ENCODE measurements around the gene HMOX2.

Gene HMOX2

DNA sequence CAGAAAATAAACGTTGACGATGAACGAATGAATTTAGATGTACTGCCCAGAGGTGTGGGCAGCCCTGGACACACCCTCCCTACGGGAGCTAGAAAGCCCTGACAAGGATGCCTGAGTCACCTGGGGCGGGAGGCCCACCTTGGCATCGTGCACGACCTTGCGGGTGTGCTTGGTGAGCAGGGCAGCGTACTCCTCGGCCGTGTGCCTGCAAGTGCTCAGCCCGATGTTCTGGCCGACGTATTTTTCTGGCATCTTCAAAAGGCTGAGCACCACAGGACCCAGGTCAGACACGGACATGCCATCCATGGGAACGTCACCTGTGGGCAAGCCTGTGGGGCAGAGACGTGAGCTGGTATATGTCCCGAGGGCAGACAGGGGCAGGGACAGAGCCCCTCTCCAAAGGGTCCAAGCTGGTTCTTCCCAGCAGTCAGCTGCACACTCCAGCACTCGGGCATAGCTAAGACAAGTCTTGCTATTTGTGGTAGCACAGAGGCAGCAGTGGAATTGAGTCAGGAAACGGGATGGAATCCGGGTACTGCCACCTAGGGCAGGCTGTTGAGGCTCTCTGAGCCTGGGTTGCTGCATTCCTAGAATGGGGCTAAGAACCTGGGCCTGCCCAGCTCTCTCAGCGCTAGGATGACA, 12.6 kb upstream of the HMOX2 start:
- in situ Hi-C loops (cut with HindIII; ENCODE audit: low sequenced_read_pairs), result no loop called here

DNA sequence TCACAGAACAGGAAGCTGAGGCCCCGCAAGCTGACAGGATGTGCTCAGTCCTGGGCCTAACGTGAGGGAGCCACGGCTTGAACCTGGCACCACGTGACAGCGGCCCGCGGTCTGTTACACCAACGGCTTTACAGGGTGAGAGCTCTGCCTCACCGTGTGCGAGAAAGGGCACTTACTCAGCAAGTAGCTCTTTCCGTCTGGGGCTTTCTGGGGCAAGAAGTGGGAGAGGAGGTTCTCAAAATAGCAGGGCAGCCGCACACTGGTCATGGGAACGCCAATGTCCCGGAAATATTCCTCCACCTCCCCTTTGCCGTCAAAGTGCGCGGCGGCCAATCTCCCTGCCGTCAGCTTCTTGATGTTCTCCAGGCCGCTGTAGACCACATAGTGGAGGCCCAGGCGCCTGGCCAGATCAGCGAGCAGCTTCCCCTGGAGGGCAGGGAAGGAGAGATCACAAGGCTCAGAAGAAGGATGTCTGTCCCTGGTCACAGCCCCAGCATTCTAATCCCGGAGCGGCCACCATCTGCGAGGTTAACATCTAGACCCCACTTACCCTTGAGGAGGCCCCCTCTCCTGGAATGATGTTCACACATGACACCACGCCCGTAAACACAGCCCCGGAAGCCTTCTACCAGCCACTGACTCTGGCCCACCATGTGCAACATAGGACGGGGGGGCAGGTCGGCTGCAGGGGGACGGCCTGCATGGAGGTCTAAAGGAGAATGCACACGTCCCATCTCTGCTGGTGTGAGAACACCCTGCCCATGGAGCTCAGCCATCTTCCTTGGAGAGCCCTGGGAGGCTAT, 10.0 kb upstream of the HMOX2 start:
- in situ Hi-C loops (cut with HindIII; ENCODE audit: low sequenced_read_pairs), result no loop called here

DNA sequence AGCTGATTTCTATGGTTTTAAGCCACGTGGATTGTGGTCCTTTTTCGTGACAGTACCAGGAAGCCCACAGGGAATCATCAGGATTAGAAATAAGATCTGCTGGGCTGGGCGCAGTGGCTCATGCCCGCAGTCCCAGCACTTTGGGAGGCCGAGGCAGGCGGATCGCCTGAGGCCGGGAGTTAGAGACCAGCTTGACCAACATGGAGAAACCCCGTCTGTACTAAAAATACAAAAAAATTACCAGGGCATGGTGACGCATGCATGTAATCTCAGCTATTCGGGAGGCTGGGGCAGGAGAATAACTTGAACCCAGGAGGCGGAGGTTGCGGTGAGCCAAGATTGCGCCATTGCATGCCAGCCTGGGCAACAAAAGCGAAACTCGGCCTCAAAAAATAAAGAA, 8.3 kb upstream of the HMOX2 start:
- in situ Hi-C loops (cut with HindIII; ENCODE audit: low sequenced_read_pairs), result no loop called here

DNA sequence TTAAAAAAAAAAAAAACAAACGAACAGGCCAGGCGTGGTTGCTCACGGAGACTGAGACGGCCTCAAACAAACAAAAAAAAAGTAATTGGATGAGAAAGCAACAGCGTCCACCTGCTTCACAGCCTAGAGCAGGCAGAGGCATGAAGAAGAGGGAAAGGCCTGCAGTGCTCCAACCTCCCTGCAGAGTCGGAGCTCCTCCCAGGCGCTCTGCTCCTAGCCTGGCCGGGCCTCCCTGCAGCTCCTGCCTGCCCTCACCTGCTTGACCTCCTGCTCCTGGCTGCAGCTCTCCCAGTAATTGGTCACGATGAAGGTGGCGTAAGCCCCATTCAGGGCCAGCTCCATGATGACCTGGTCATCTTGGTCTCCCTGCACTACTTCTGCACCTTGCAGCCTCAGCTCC, 7.2 kb upstream of the HMOX2 start:
- in situ Hi-C loops (cut with HindIII; ENCODE audit: low sequenced_read_pairs), result no loop called here

DNA sequence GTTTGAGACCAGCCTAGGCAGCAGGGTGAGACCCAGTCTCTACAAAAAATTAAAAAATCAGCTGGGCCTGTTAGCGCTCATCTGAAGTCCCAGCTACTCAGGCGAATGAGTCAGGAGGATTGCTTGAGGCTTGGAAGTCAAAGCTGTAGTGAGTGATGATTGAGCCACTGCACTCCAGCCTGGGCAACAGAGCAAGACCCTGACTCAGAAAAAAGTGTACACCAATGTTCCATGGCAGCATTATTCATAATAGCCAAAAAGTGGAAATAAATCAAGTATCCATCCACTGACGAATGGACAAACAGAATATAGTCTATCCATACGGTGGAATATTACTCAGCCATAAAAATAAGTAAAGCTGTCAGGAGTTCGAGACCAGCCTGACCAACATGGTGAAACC, 4.3 kb upstream of the HMOX2 start:
- in situ Hi-C loops (cut with HindIII; ENCODE audit: low sequenced_read_pairs), result no loop called here

DNA sequence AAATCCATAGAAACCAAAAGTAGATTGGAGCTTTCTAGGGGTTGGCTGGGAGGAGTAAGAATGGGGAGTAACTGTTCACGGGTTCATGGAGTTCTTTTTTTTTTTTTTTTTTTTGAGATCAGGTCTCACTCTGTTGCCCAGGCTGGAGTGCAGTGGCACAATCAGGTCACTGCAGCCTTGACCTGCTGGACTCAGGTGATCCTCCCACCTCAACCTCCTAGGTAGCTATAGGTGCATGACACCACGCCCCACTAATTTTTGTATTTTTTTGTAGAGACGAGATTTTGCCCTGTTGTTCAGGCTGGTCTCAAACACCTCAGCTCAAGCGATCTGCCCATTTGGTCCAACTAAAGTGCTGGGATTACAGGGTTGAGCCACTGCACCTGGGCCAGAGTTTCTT, 3.3 kb upstream of the HMOX2 start:
- in situ Hi-C loops (cut with HindIII; ENCODE audit: low sequenced_read_pairs), result no loop called here

DNA sequence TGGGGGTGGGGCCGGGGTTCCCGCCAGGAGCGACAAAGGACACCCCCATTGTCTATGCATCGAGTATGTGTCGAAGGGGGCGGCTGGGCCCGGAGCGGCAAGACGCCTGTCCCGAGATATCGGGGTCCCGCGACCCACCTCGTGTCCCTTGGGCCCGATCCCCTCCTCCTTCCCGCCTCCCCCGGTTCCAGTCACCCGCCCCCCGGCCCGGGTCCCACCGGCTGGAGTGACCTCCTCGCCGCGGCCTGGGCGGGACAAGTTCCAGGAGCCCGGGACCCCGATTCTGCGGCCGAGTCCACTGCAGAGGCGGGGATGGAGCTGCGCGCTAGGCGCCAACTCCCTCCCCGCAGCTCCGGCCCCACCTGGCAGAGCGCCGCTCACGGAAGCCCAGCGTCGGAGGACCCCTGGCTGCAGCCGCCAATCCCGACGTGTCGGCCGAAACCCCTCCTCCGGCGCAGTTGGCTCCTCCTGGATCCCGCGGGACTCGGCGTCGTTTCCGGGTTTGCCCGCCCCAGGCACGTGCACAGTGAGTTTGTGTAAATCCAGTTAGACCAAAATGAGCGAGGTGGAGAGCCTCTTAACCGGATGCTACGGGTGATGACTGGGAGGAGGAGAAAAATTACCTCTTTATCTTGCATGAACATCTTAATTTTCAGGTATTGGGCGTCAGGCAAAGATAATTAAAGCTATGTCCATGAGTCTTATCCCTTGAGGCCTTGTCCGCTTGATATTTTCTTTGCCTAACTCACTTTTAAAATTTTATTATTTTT, 1.8 kb upstream of the HMOX2 start, which contains the start of gene NMRAL1:
NMRAL1 (minus strand) TSS at position 434 of the 770 bp plus-strand sequence. CDS start 493 bp downstream, outside the sequence.
- in situ Hi-C loops (cut with HindIII; ENCODE audit: low sequenced_read_pairs), result no loop called here

DNA sequence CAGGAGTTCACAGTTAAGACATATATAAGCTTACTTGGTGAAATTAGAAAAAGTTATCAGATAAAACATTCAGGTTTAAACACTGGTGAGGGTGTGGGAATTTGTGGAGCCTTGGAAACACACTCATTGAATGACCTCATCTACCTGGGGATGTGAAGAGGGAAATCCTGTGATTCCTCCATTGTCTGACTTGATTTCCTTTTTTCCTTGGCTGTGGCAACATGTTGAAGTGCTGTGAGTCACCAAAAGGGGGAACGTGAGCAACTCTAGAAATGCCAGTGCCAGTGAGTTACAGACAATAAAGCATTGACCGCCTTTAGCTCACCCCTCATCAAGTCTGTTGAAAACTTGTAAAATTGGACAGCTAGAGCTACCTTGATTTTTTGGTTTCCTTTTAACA, 1.8 kb downstream of the HMOX2 start:
- in situ Hi-C loops (cut with HindIII; ENCODE audit: low sequenced_read_pairs), result no loop called here

DNA sequence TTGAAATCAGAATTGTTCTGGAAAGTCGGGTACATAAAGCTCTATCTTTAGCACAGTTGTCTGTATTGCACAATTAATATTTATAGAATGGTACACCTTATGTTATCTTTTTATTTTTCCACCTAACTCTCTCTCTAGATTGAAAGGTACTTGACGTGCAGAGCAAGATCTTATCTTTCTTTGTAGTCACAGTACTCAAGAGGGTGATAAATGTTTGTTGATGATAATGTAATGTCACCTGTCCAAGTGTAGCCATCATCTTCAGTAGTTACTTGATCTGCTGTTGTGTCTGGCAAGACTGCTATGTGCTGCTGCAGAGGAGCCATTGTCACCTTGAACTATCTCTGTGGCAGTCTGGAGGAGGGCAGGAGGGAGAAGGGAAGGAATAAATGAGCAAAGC, 5.3 kb downstream of the HMOX2 start:
- in situ Hi-C loops (cut with HindIII; ENCODE audit: low sequenced_read_pairs), result no loop called here

DNA sequence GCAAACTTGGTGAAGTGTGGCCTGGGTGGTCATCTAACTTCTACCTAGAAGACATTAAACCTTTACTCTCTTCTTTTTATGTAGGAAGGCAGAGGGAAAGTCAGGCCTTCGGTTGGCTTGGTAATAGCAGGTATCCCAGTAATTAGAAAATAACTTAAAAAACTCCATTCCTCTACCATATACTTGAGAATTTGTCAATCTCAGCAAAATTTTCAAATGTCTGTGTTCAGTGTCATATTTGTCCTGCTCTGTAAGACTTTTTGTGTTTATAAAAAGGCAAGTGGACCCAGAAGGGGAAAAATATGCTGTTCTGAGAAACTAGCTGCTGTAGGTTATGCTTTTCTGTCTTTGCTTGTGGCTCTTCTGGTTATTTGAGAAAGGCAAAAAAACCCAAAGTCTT, 5.8 kb downstream of the HMOX2 start:
- in situ Hi-C loops (cut with HindIII; ENCODE audit: low sequenced_read_pairs), result no loop called here

DNA sequence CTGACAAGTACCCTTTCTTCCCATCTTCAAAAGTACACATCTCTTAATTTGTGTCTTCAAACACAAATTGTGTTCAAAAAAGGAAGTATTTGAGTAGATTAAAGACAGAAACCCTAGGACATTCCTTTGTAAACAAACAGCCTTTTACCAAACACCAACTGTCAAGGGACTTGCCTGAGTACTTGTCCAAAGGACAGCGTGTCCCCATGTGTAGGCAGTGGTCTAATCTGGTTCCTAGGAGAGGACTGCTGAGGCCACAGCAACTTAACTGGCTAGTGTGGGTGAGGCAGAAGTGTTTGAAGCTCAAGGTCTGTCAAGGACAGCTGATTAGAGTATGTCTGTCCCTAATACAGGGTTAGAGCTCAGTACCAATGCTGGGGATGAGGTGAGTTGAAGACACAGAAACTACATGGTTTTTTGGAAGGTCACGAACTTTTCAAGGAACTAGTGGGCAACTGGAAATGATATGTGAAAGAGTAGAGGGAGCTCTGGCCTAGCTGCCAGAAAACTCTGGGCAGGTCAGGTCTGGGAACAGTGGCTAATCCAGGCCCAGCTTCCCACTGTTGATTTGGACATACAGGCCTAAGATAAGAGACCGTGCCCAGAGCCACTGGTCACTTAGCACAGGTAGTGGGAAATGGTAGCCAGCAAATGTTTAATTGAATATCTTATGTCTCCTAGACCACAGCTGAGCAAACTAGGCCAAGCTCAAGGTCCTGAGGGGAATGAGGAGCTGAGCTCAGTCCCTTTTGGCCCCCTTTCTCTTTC, 10.1 kb downstream of the HMOX2 start:
- in situ Hi-C loops (cut with HindIII; ENCODE audit: low sequenced_read_pairs), result no loop called here

DNA sequence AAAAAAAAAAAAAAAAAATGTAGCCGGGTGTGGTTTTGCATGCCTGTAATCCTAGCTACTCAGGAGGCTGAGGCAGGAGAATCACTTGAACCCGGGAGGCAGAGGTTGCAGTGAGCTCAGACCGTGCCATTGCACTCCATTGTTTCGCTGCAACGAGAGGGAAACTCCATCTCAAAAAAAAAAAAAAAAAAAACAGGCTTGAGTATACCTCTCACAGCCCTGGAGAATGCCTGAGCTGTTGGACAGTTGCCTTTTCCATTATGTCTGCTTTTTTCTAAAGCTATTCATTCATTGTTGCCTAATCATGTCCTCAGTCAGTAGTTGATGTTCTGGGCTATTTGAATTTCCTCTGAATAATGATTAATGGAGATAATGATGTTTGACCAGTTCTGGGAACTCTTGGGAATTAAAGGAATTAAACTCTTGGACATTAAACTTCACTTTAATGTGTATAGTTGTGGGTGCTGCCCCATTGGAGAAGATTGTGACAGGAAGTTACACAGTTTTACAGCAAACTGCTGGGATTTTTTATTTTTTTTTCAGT, 11.8 kb downstream of the HMOX2 start:
- in situ Hi-C loops (cut with HindIII; ENCODE audit: low sequenced_read_pairs), result no loop called here

DNA sequence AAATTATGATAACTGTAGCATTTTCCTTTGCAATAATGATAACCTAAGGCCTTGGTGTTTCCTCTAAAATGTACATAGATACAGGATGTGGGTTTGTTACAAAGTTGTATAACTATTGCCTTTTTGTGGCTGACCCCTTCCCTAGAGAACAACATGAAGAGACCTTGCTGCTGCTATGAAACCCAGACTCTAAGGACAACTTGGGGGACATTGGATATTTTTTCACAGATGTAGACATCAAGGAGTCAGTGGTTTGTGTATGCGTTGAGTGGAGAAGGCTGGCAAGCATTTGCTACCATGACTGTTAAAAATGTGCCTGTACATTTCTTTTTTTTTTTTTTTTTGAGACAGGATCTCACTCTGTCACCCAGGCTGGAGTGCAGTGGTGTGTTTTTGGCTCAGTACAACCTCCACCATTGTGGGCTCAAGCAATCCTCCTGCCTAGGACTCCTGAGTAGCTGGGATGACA, 12.3 kb downstream of the HMOX2 start:
- in situ Hi-C loops (cut with HindIII; ENCODE audit: low sequenced_read_pairs), result no loop called here

DNA sequence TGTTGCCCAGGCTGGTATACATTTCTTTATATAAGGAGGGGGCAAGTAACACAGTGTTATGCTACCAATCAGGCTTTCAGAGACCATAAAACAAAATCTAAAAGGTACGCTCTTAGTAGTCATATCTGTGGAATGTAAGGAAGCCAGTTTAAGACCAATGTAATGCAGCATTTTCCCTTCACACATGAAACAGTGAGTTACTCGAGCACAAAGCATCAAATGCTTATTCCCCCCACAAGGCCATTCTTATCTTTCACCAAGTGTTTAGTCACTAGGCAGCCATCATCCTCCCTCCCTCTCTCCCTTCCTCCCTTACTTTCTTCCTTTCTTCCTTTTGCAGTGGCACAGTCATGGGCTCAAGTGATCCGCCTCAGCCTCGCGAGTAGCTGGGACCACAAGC, 12.8 kb downstream of the HMOX2 start:
- in situ Hi-C loops (cut with HindIII; ENCODE audit: low sequenced_read_pairs), result no loop called here

DNA sequence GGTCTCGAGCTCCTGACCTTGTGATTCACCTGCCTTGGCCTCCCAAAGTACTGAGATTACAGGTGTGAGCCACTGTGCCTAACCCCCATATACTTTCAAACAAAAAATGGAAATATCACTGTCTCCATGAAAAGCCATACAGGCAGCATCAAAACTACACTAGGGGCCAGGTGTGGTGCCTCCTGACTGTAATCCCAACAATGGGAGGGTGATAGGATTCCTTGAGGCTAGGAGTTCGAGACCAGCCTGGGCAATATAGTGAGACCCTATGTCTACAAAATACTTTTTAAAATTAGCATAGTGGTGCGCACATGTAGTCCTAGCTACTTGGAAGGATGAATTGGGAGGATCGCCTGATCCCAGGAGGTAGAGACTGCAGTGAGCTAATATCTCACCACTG, 15.7 kb downstream of the HMOX2 start:
- in situ Hi-C loops (cut with HindIII; ENCODE audit: low sequenced_read_pairs), result no loop called here

DNA sequence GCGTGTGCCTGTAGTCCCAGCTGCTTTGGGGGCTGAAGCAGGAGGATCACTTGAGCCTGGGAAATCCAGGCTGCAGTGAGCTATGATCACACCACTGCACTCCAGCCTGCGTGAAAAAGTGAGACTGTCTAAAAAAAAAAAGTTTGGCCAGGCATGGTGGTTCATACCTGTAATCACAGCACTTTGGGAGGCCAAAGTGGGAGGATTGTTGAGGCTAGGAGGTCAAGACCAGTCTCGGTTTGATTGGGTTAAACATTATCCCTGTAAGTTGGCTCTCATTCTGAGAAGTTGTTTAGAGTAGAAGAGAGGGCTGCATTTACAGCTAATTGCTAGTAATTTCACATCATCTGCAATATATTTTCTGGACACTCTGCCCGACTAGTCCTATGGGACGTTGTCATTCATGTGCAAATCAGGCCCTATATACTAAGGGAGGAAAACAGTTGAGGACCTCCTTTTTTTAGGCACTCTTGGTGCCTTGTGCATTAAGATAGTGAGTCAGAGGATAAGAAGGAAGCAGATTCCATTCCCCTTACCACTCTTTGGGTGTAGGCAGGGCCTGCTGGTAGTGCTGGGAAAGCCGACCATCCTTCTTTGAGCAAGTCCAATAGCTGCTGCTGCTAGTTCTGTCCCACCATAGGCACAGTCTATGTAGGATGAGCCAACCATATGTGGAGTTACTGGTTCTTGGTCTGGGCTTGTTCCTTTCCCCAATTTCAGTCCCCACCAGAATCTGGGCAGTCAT, 18.7 kb downstream of the HMOX2 start:
- in situ Hi-C loops (cut with HindIII; ENCODE audit: low sequenced_read_pairs), result no loop called here

DNA sequence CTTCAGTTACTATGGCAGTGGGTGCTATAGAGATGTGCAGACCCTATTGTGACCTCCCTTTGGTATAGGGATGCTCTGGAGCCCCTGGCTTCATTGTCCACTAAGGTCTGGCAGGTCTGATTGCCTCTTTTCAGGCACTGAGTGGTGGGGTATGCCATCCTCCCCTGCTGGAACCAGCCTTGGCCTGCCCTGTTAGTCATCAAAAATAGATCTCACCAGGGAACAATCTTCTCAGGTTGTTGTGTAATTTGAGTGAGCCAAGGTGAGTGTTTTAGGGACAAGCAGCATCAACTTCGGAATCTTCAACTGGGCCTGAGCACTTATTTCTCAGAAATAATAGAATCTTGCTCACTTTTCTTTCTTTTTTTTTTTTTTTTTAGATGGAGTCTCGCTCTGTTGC, 19.6 kb downstream of the HMOX2 start:
- in situ Hi-C loops (cut with HindIII; ENCODE audit: low sequenced_read_pairs), result no loop called here

DNA sequence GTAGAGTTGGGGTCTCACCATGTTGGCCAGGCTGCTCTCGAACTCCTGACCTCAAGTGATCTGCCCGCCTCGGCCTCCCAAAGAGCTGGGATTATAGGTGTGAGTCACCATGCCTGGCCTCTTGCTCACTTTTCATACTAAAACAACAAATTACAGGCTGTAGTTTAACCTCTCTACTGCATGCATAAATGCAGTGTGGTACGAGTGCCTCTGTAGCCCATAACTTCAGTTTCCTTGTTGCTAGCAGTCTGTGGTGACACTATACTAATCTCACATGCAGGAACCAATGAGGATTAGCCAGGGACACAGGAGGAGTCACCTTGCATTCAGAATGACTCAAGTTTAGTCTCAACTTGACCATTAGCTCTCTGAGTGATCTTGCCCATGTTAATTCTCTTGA, 20.1 kb downstream of the HMOX2 start:
- in situ Hi-C loops (cut with HindIII; ENCODE audit: low sequenced_read_pairs), result no loop called here

DNA sequence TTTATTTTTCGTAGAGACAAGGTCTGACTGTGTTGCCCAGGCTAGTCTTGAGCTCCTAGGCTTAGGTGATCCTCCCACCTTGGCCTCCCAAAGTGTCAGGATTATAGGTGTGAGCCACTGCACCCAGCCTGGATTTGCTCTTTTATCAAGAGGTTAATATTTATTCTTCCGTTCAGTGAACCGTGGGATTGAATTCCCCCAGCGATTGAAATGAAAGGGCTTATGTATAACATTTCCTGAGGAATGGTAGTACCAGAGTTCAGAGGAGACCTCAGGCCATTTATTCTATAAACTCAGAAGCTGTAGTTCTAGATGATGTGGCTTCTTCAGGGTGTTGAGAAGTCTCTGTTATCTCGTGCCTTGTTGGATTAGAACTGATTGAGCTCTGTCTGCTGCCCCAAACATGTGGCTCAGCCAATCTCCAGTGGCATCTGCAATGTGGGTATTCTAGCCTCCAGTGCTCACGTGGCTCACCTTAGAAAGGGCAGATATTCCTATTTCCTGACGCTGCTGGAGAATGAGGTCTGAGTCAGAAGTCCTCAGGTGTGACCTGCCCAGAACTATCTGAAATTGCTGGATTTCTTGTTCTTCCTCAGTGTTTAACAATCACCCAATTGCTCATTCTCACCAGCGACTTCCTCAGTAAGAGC, 22.5 kb downstream of the HMOX2 start:
- in situ Hi-C loops (cut with HindIII; ENCODE audit: low sequenced_read_pairs), result no loop called here

DNA sequence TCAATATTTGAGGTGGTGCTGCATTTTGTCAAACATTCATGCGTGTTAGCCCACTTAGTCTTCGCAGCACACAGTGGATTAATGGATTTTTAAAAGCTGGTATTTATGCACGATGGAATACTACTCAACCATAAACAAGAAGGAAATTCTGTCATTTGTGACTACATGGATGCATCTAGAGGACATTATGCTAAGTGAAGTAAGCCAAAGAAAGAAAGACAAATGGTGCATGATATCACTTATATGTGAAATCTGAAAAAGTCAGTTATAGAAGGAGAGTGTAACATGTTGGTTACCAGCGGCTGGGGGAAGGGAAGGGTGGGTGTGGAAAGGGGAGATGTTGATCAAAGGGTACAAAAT, 23.0 kb downstream of the HMOX2 start:
- in situ Hi-C loops (cut with HindIII; ENCODE audit: low sequenced_read_pairs), result no loop called here
